ENCODE measurements around the gene TUBE1. TPM values are rescaled to one million over a fixed set of nuclear protein-coding genes. Genes with fewer than 3 reads are reported as not detected.

TUBE1 gene
- total RNA-seq, 1 donor from 2014 or later = 49.0 TPM

- H3K36me3 Mint-ChIP-seq = no peaks in the 10 kb centered on the region
- H3K4me1 ChIP-seq = peaks cover 1% of the 10 kb centered on the region
- peak overlapping the region; percentile 97 for H3K4me3 Mint-ChIP-seq
- peaks cover 14% of the 10 kb centered on the region for H3K4me1 Mint-ChIP-seq
- no peaks in the 10 kb centered on the region for H3K9me3 ChIP-seq (ENCODE audit: low read depth)
- no peaks in the 10 kb centered on the region for H4K20me1 ChIP-seq (ENCODE audit: low read depth)
- no peaks in the 10 kb centered on the region for H3K27me3 ChIP-seq
- peaks cover 5% of the 10 kb centered on the region for H3F3A ChIP-seq (ENCODE audit: low read depth)
- peak; percentile 97 for DNase-seq (ENCODE audit: low spot score)
- peak overlapping the region; percentile 95 for H2AFZ ChIP-seq (replicated peaks)
- peak overlapping the region; percentile 77 for H3K4me2 ChIP-seq
- H3K27ac Mint-ChIP-seq = peak overlapping the region; percentile 97
- no peaks in the 10 kb centered on the region for H3K36me3 ChIP-seq
- peak overlapping the region; percentile 42 for H3K9ac ChIP-seq
- H3K4me3 ChIP-seq = peak overlapping the region; percentile 88
- TF ChIP-seq CTCF (IDR thresholded peaks at IDR 0.05) = peak; percentile 100
- no peak for TF ChIP-seq EZH2 (IDR thresholded peaks at IDR 0.05)
- no peaks in the 10 kb centered on the region for H3K27me3 Mint-ChIP-seq (ENCODE audit: insufficient read depth, low read depth)
- H3K79me2 ChIP-seq (ENCODE audit: low read depth) = no peaks in the 10 kb centered on the region
- peaks cover 4% of the 10 kb centered on the region for H3K9me3 Mint-ChIP-seq
- peak overlapping the region; percentile 30 for H3K27ac ChIP-seq
Observed at GRCh38 chr6:112043032-112044007, 44.0 kb downstream of the TUBE1 start.

- Mint-ChIP-seq H3K27me3 (ENCODE audit: insufficient read depth, low read depth) (peaks cover 4% of the 10 kb centered on the region), H3K4me1 (peaks cover 13% of the 10 kb centered on the region), H3K9me3 (no peaks in the 10 kb centered on the region), H3K36me3 (no peaks in the 10 kb centered on the region), H3K27ac (peak overlapping the region; percentile 84), H3K4me3 (peak overlapping the region; percentile 97)
- Histone ChIP-seq H3K4me2 (no peak overlapping the region), H2AFZ (replicated peaks) (no peak overlapping the region), H3K9me3 (ENCODE audit: low read depth) (no peaks in the 10 kb centered on the region), H3K9ac (no peak overlapping the region), H3K79me2 (ENCODE audit: low read depth) (no peaks in the 10 kb centered on the region), H3K27ac (no peak overlapping the region), H4K20me1 (ENCODE audit: low read depth) (no peaks in the 10 kb centered on the region), H3K4me3 (no peak overlapping the region), H3K36me3 (no peaks in the 10 kb centered on the region), H3K27me3 (no peaks in the 10 kb centered on the region), H3K4me1 (no peaks in the 10 kb centered on the region), H3F3A (ENCODE audit: low read depth) (peaks cover 5% of the 10 kb centered on the region)
- no peak for DNase-seq (ENCODE audit: low spot score)
- no peak for TF ChIP-seq CTCF (IDR thresholded peaks at IDR 0.05)
- no peak for TF ChIP-seq EZH2phosphoT487 (IDR thresholded peaks at IDR 0.05)
- no peak for TF ChIP-seq EZH2 (IDR thresholded peaks at IDR 0.05)
Observed at GRCh38 chr6:112041535-112041934, 45.7 kb downstream of the TUBE1 start.

GRCh38 chr6:112040956-112041355 lies 46.3 kb downstream of the TUBE1 start:
- no peaks in the 10 kb centered on the region for H3K4me1 ChIP-seq
- Mint-ChIP-seq H3K4me3 (peak overlapping the region; percentile 5), H3K27me3 (ENCODE audit: insufficient read depth, low read depth) (peaks cover 4% of the 10 kb centered on the region), H3K4me1 (peaks cover 13% of the 10 kb centered on the region), H3K9me3 (no peaks in the 10 kb centered on the region), H3K27ac (no peak overlapping the region), H3K36me3 (no peaks in the 10 kb centered on the region)
- no peak overlapping the region for H3K4me2 ChIP-seq
- no peaks in the 10 kb centered on the region for H3K36me3 ChIP-seq
- TF ChIP-seq EZH2phosphoT487 (IDR thresholded peaks at IDR 0.05) = no peak
- TF ChIP-seq EZH2 (IDR thresholded peaks at IDR 0.05) = no peak
- no peak for TF ChIP-seq CTCF (IDR thresholded peaks at IDR 0.05)
- H4K20me1 ChIP-seq (ENCODE audit: low read depth) = no peaks in the 10 kb centered on the region
- H3K27ac ChIP-seq = no peak overlapping the region
- H3K27me3 ChIP-seq = no peaks in the 10 kb centered on the region
- peaks cover 5% of the 10 kb centered on the region for H3F3A ChIP-seq (ENCODE audit: low read depth)
- DNase-seq (ENCODE audit: low spot score) = no peak
- no peak overlapping the region for H3K4me3 ChIP-seq
- no peak overlapping the region for H3K9ac ChIP-seq
- H3K79me2 ChIP-seq (ENCODE audit: low read depth) = no peaks in the 10 kb centered on the region
- no peaks in the 10 kb centered on the region for H3K9me3 ChIP-seq (ENCODE audit: low read depth)
- H2AFZ ChIP-seq (replicated peaks) = no peak overlapping the region
